NT2/D1 (cell line): ENCODE results near the gene SOX15.

Experiments
- DNase-seq: peaks from one replicate; pipeline ENCODE4 v3.0.0-alpha.2; 2011; ENCODE audit warnings: low read depth, low spot score
- H3K27me3 ChIP-seq: 2 replicates; pipeline ENCODE4 v1.6.0; 2011; ENCODE audit warnings: mild to moderate bottlenecking; ENCODE audit not compliant: insufficient read length, insufficient read depth
- H3K36me3 ChIP-seq: 2 replicates; pipeline ENCODE4 v1.6.1; 2011; ENCODE audit warnings: mild to moderate bottlenecking, low read length, mixed read lengths; ENCODE audit not compliant: insufficient read depth, insufficient read length
- H3K4me1 ChIP-seq: 2 replicates; pipeline ENCODE4 v1.5.1; 2011; ENCODE audit not compliant: insufficient read depth, insufficient read length
- H3K4me3 ChIP-seq: 2 replicates; pipeline ENCODE4 v1.5.1; 2011; ENCODE audit warnings: low read depth; ENCODE audit not compliant: insufficient read length
- H3K9ac ChIP-seq: 2 replicates; pipeline ENCODE4 v1.6.0; 2011; ENCODE audit warnings: low read depth; ENCODE audit not compliant: insufficient read length
- H3K9me3 ChIP-seq: 2 replicates; pipeline ENCODE4 v1.5.1; 2011; ENCODE audit warnings: mild to moderate bottlenecking, low read length; ENCODE audit not compliant: insufficient read depth
- SUZ12 ChIP-seq: IDR thresholded peaks from 2 replicates; pipeline ENCODE4 v1.6.1; 2011; ENCODE audit not compliant: insufficient read length, insufficient read depth; ENCODE audit errors: extremely low read depth
- YY1 ChIP-seq: IDR thresholded peaks from 2 replicates; pipeline ENCODE4 v1.6.1; 2011; ENCODE audit not compliant: insufficient read length, insufficient read depth
- ZNF274 ChIP-seq: IDR thresholded peaks from 2 replicates; pipeline ENCODE4 v1.6.1; 2011; ENCODE audit warnings: mild to moderate bottlenecking, low read depth, low read length

SOX15 gene

GRCh38 chr17:7587420-7588151, 2.3 kb downstream of the SOX15 start:
- H3K9me3 ChIP-seq: no peaks in the 10 kb centered on the region
- peaks cover 52% of the 10 kb centered on the region for H3K36me3 ChIP-seq
- no peaks in the 10 kb centered on the region for H3K27me3 ChIP-seq
- H3K4me1 ChIP-seq: peaks cover 18% of the 10 kb centered on the region
- TF ChIP-seq ZNF274 (no peak), YY1 (no peak), SUZ12 (no peak)
- DNase-seq: no peak
- peak overlapping the region; percentile 12 for H3K4me3 ChIP-seq
- peak overlapping the region; percentile 81 for H3K9ac ChIP-seq

- H3K9ac ChIP-seq: peak overlapping the region; percentile 42
- H3K9me3 ChIP-seq: no peaks in the 10 kb centered on the region
- TF ChIP-seq YY1 (no peak), ZNF274 (no peak), SUZ12 (no peak)
- DNase-seq: no peak
- no peaks in the 10 kb centered on the region for H3K27me3 ChIP-seq
- H3K36me3 ChIP-seq: peaks cover 51% of the 10 kb centered on the region
- no peak overlapping the region for H3K4me3 ChIP-seq
- peaks cover 21% of the 10 kb centered on the region for H3K4me1 ChIP-seq
Observed at GRCh38 chr17:7586673-7587419, 3.0 kb downstream of the SOX15 start.

GRCh38 chr17:7583253-7584109, 6.4 kb downstream of the SOX15 start, which contains the start of gene MPDU1:
MPDU1 (plus strand) TSS chr17:7583852; CDS start chr17:7583863, 11 bp downstream.
- peaks cover 13% of the 10 kb centered on the region for H3K4me1 ChIP-seq
- no peaks in the 10 kb centered on the region for H3K9me3 ChIP-seq
- H3K27me3 ChIP-seq: no peaks in the 10 kb centered on the region
- TF ChIP-seq SUZ12 (no peak), YY1 (peak; percentile 78), ZNF274 (no peak)
- peak; percentile 89 for DNase-seq
- peak within 1 kb of the TSS; percentile 74 for H3K4me3 ChIP-seq
- peak within 1 kb of the TSS; percentile 93 for H3K9ac ChIP-seq
- peaks cover 56% of the 10 kb centered on the region for H3K36me3 ChIP-seq

GRCh38 chr17:7582396-7583252, 7.3 kb downstream of the SOX15 start:
- Histone ChIP-seq H3K4me3 (peak overlapping the region; percentile 74), H3K9me3 (no peaks in the 10 kb centered on the region), H3K9ac (peak overlapping the region; percentile 93), H3K36me3 (peaks cover 55% of the 10 kb centered on the region), H3K4me1 (peaks cover 14% of the 10 kb centered on the region), H3K27me3 (no peaks in the 10 kb centered on the region)
- DNase-seq: no peak
- no peak for TF ChIP-seq YY1
- no peak for TF ChIP-seq SUZ12
- no peak for TF ChIP-seq ZNF274

- TF ChIP-seq ZNF274 (no peak), YY1 (no peak), SUZ12 (no peak)
- DNase-seq: no peak
- Histone ChIP-seq H3K36me3 (peaks cover 61% of the 10 kb centered on the region), H3K4me3 (no peak overlapping the region), H3K9me3 (no peaks in the 10 kb centered on the region), H3K4me1 (peaks cover 12% of the 10 kb centered on the region), H3K9ac (peak overlapping the region; percentile 32), H3K27me3 (no peaks in the 10 kb centered on the region)
Observed at GRCh38 chr17:7580604-7581575, 9.0 kb downstream of the SOX15 start.
